Measurements from ENCODE around the gene LRRC41. TPM values are rescaled to one million over a fixed set of nuclear protein-coding genes. Genes with fewer than 3 reads are reported as not detected.

LRRC41 gene
- total RNA-seq, 2 donors from 2014 or later = 49.3 to 55.8 TPM

- Histone ChIP-seq H3K9ac (ENCODE audit: low read depth in 2 of 2, low read length in 2 of 2) (peak overlapping the region; percentile 98 to 99), H3K4me1 (peaks cover 9% of the 10 kb centered on the region), H3K9me3 (no peaks in the 10 kb centered on the region), H3K27me3 (no peaks in the 10 kb centered on the region), H3K4me3 (peak overlapping the region; percentile 60), H3K27ac (peak overlapping the region; percentile 87), H3K36me3 (no peaks in the 10 kb centered on the region)
- TF ChIP-seq CTCF (IDR thresholded peaks at IDR 0.05) = no peak
- intact Hi-C loops (cut with DNase I) = no loop called here
- DNase-seq = no peak
These were observed 2.0 kb downstream of the LRRC41 start for GRCh38 chr1:46301406-46301807.

- Histone ChIP-seq H3K27me3 (no peaks in the 10 kb centered on the region), H3K27ac (peak overlapping the region; percentile 87), H3K9me3 (no peaks in the 10 kb centered on the region), H3K4me3 (peak overlapping the region; percentile 60), H3K4me1 (peaks cover 9% of the 10 kb centered on the region), H3K9ac (ENCODE audit: low read depth in 2 of 2, low read length in 2 of 2) (peak overlapping the region; percentile 98 to 99), H3K36me3 (no peaks in the 10 kb centered on the region)
- no peak for TF ChIP-seq CTCF (IDR thresholded peaks at IDR 0.05)
- DNase-seq = peak; percentile 22
- intact Hi-C loops (cut with DNase I) = no loop called here
These were observed 2.6 kb downstream of the LRRC41 start for GRCh38 chr1:46300673-46301405.

GRCh38 chr1:46298387-46298786, 5.0 kb downstream of the LRRC41 start:
- no peak for TF ChIP-seq CTCF (IDR thresholded peaks at IDR 0.05)
- Histone ChIP-seq H3K27me3 (no peaks in the 10 kb centered on the region), H3K9ac (ENCODE audit: low read depth in 2 of 2, low read length in 2 of 2) (no peak overlapping the region), H3K27ac (no peak overlapping the region), H3K9me3 (no peaks in the 10 kb centered on the region), H3K4me1 (peaks cover 5% of the 10 kb centered on the region), H3K36me3 (no peaks in the 10 kb centered on the region), H3K4me3 (no peak overlapping the region)
- DNase-seq = no peak
- intact Hi-C loops (cut with DNase I) = no loop called here

- intact Hi-C loops (cut with DNase I) = no loop called here
- H3K9me3 ChIP-seq = no peaks in the 10 kb centered on the region
- H3K9ac ChIP-seq (ENCODE audit: low read depth in 2 of 2, low read length in 2 of 2) = no peak overlapping the region
- H3K27ac ChIP-seq = no peak overlapping the region
- H3K36me3 ChIP-seq = no peaks in the 10 kb centered on the region
- no peak for TF ChIP-seq CTCF (IDR thresholded peaks at IDR 0.05)
- H3K4me3 ChIP-seq = no peak overlapping the region
- no peaks in the 10 kb centered on the region for H3K4me1 ChIP-seq
- no peaks in the 10 kb centered on the region for H3K27me3 ChIP-seq
- no peak for DNase-seq
These were observed 8.1 kb downstream of the LRRC41 start for GRCh38 chr1:46295306-46295705.

- Histone ChIP-seq H3K9ac (ENCODE audit: low read depth in 2 of 2, low read length in 2 of 2) (no peak overlapping the region), H3K27me3 (no peaks in the 10 kb centered on the region), H3K4me3 (no peak overlapping the region), H3K27ac (no peak overlapping the region), H3K36me3 (no peaks in the 10 kb centered on the region), H3K4me1 (no peaks in the 10 kb centered on the region), H3K9me3 (no peaks in the 10 kb centered on the region)
- intact Hi-C loops (cut with DNase I) = no loop called here
- TF ChIP-seq CTCF (IDR thresholded peaks at IDR 0.05) = no peak
- no peak for DNase-seq
These were observed 13.4 kb downstream of the LRRC41 start for GRCh38 chr1:46289976-46290375.

Measured in colonic mucosa (tissue), 4 donors.